Bronchial epithelial cell (primary cell): ENCODE measurements around the gene CABLES1. TPM values are rescaled to one million over a fixed set of nuclear protein-coding genes. Genes with fewer than 3 reads are reported as not detected.

Source experiments
- DNase-seq: peaks from one replicate; pipeline ENCODE4 v3.0.0-alpha.2; 2010; ENCODE audit warnings: low read depth
- FAIRE-seq: peaks from 2 replicates; lab custom pipeline; 2011; peaks lifted over from hg19 to GRCh38; lab: Jason Lieb, UNC
- H3K27me3 ChIP-seq: 2 replicates; pipeline ENCODE4 v1.5.1; 2011; ENCODE audit warnings: low read length; ENCODE audit not compliant: control insufficient read depth, insufficient read depth
- H3K36me3 ChIP-seq: 2 replicates; pipeline ENCODE4 v1.5.1; 2011; ENCODE audit warnings: low read length; ENCODE audit not compliant: control insufficient read depth, insufficient read depth
- H3K4me3 ChIP-seq: 2 replicates; pipeline ENCODE4 v1.5.1; 2011; ENCODE audit warnings: mild to moderate bottlenecking, low read depth, low read length, control low read depth
- CTCF ChIP-seq: IDR thresholded peaks from 2 replicates; pipeline ENCODE4 v1.5.1; 2011; ENCODE audit warnings: mild to moderate bottlenecking, moderate library complexity, low read length, control low read depth, inconsistent platforms; ENCODE audit not compliant: insufficient read depth, severe bottlenecking
- total RNA-seq: library from RNA; depleted of rRNA; stranded (reverse); fragments of >200 nt; gene quantifications from 2 replicates; pipeline ENCODE4 v1.2.1, GENCODE V29; 2014

The CABLES1 gene
- total RNA-seq, 1 donor from 2014 or later = 0.26 TPM

DNA sequence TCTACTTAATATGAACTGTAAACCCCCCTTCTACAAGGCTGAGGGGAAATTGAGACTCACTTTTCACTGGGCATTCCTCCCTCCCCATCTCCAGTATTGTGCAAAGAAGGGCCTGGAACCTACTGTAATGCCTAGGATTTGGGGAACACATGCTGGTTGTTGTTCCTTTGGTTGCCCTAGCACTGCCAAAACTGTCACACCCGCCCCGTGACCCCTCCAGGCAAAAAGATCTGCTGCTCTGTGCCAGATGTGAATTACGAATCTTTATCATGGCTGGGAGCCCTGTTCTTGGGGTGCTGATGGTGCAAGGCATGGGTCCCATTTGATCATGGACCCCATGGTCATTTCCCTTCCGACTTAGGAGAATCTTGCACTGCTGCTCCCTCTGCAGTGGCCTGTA is 95.4 kb downstream of the CABLES1 start:
- no peak for DNase-seq
- Histone ChIP-seq H3K4me3 (no peak overlapping the region), H3K36me3 (no peaks in the 10 kb centered on the region), H3K27me3 (no peaks in the 10 kb centered on the region)
- TF ChIP-seq CTCF = no peak
- no peak for FAIRE-seq

DNA sequence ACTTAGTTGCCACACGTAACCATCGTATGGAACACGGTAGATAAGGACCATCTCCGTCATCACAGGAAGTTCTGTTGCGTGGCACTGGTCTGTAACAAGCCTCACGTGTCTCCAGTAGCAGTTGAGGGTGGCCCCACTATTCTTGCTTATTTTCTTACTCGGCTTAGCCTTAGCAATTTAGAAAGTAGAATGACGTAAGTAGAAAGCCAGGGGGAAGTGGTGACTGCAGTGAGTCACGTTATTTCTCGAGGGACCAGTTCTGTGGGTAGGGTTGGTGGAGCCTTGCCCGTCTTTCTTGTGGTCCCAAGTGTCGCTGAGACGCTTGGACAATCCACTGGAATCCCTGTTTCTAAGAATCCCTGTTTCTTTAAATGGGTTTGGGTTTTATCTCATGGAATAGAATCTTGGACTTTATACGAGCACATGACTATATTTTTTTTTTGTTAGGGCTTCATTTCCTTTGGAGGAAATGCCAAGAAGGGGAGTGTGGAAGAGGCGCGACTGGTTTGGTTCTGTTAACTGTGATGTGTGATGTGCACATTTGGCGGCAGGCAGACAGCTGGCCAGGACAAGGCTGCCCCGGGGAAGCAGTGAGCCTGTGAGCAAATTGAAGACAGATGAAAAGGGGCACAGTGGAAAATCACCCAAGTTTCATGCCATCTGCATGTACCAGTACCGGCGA is 96.2 kb downstream of the CABLES1 start:
- FAIRE-seq = no peak
- H3K4me3 ChIP-seq = no peak overlapping the region
- H3K27me3 ChIP-seq = no peaks in the 10 kb centered on the region
- peak; percentile 77 for DNase-seq
- no peak for TF ChIP-seq CTCF
- H3K36me3 ChIP-seq = no peaks in the 10 kb centered on the region

GRCh38 chr18:23232331-23232730 is 97.0 kb downstream of the CABLES1 start:
- FAIRE-seq (no peak), DNase-seq (no peak)
- no peak for TF ChIP-seq CTCF
- Histone ChIP-seq H3K36me3 (no peaks in the 10 kb centered on the region), H3K27me3 (no peaks in the 10 kb centered on the region), H3K4me3 (no peak overlapping the region)

GRCh38 chr18:23234619-23235018 is 99.3 kb downstream of the CABLES1 start:
- no peak for FAIRE-seq
- H3K4me3 ChIP-seq = no peak overlapping the region
- no peak for TF ChIP-seq CTCF
- H3K27me3 ChIP-seq = no peaks in the 10 kb centered on the region
- no peaks in the 10 kb centered on the region for H3K36me3 ChIP-seq
- no peak for DNase-seq

DNA sequence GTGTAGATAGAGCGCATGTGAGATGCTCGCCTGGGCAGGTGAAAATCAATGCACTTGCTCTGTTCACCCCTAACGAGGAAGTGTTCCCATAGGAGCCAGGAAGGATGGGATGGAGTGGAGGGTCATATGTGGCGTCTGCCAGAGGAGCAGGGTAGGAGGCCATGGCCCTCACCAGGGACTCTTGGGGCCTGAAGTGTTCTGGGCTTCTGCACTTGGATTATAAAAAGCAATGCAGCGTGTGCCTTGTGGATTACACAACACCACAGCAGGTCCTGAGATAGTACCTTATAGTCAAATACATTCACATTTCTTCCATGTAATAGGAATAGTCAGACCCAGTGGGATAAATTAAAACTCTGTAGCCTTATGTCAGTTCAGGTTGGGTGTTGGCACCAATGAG is 100.1 kb downstream of the CABLES1 start:
- no peak for FAIRE-seq

More for the DNA sequence above, 100.1 kb downstream of the CABLES1 start:
- no peaks in the 10 kb centered on the region for H3K27me3 ChIP-seq
- DNase-seq = no peak
- H3K4me3 ChIP-seq = no peak overlapping the region
- no peaks in the 10 kb centered on the region for H3K36me3 ChIP-seq
- no peak for TF ChIP-seq CTCF
